Measurements from ENCODE around the gene COPS7A.

COPS7A gene

GRCh38 chr12:6768437-6768914, 44.6 kb downstream of the COPS7A start:
- peak overlapping the region; percentile 94 for H3K4me3 ChIP-seq (ENCODE audit: low read depth, low read length)
- TF ChIP-seq, protein P1, sequence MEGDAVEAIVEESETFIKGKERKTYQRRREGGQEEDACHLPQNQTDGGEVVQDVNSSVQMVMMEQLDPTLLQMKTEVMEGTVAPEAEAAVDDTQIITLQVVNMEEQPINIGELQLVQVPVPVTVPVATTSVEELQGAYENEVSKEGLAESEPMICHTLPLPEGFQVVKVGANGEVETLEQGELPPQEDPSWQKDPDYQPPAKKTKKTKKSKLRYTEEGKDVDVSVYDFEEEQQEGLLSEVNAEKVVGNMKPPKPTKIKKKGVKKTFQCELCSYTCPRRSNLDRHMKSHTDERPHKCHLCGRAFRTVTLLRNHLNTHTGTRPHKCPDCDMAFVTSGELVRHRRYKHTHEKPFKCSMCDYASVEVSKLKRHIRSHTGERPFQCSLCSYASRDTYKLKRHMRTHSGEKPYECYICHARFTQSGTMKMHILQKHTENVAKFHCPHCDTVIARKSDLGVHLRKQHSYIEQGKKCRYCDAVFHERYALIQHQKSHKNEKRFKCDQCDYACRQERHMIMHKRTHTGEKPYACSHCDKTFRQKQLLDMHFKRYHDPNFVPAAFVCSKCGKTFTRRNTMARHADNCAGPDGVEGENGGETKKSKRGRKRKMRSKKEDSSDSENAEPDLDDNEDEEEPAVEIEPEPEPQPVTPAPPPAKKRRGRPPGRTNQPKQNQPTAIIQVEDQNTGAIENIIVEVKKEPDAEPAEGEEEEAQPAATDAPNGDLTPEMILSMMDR (IDR thresholded peaks at IDR 0.05; ENCODE audit: low read depth, low read length), result no peak

DNA sequence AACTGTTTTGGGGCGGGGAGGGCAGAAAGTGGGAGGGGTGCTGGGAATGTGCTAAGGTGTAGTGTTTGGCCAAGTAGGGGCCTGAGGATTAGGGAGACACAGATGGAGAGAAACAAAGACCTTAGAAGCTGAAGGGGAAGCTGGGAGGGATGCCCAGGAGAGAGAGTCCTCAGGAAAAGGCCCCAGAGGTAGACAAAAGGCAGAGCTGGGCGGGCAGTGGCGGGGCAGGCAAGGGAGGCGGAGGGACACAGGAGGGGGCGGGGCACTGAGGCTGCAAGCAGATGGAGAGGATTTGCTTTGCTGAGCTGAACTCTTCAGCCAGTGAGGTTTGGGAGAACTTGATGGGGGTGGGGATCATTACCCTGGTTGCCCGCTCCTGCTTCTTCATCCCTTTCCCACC, 45.1 kb downstream of the COPS7A start:
- H3K4me3 ChIP-seq (ENCODE audit: low read depth, low read length), result peak overlapping the region; percentile 94

GRCh38 chr12:6769666-6770065, 45.8 kb downstream of the COPS7A start:
- no peak overlapping the region for H3K4me3 ChIP-seq (ENCODE audit: low read depth, low read length)
- TF ChIP-seq, protein P1 (IDR thresholded peaks at IDR 0.05; ENCODE audit: low read depth, low read length), result no peak

More for the DNA sequence above, 45.1 kb downstream of the COPS7A start:
- TF ChIP-seq, protein P1 (IDR thresholded peaks at IDR 0.05; ENCODE audit: low read depth, low read length), result no peak

GRCh38 chr12:6770094-6770493, 46.2 kb downstream of the COPS7A start:
- no peak overlapping the region for H3K4me3 ChIP-seq (ENCODE audit: low read depth, low read length)
- TF ChIP-seq, protein P1 (IDR thresholded peaks at IDR 0.05; ENCODE audit: low read depth, low read length), result no peak

GRCh38 chr12:6770600-6770999, 46.8 kb downstream of the COPS7A start:
- no peak overlapping the region for H3K4me3 ChIP-seq (ENCODE audit: low read depth, low read length)
- TF ChIP-seq, protein P1 (IDR thresholded peaks at IDR 0.05; ENCODE audit: low read depth, low read length), result no peak

DNA sequence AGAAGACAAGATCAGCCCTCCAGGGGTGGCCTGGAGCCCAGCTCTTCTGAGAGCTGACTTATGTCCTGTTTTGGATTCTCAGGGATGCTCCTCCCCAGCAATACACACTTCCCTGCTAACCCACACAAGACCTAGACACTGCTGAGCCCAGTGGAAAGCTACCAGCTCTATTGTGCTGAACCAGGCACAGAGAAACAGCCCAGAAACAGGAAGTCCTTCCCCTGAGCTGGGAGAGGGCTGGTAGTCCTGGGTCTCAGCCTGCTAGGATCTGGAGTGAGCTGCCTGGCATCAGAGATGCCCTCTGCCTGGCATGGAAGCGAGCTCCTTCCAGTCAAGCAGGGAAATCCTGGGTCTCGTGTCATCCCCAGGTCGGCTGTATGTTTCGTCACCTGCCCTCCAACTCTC, 47.2 kb downstream of the COPS7A start:
- TF ChIP-seq, protein P1 (IDR thresholded peaks at IDR 0.05; ENCODE audit: low read depth, low read length), result no peak
- no peak overlapping the region for H3K4me3 ChIP-seq (ENCODE audit: low read depth, low read length)

GRCh38 chr12:6771509-6772330, 47.9 kb downstream of the COPS7A start:
- no peak overlapping the region for H3K4me3 ChIP-seq (ENCODE audit: low read depth, low read length)
- TF ChIP-seq, protein P1 (IDR thresholded peaks at IDR 0.05; ENCODE audit: low read depth, low read length), result no peak
